ENCODE results near the gene GSPT1.

DNA sequence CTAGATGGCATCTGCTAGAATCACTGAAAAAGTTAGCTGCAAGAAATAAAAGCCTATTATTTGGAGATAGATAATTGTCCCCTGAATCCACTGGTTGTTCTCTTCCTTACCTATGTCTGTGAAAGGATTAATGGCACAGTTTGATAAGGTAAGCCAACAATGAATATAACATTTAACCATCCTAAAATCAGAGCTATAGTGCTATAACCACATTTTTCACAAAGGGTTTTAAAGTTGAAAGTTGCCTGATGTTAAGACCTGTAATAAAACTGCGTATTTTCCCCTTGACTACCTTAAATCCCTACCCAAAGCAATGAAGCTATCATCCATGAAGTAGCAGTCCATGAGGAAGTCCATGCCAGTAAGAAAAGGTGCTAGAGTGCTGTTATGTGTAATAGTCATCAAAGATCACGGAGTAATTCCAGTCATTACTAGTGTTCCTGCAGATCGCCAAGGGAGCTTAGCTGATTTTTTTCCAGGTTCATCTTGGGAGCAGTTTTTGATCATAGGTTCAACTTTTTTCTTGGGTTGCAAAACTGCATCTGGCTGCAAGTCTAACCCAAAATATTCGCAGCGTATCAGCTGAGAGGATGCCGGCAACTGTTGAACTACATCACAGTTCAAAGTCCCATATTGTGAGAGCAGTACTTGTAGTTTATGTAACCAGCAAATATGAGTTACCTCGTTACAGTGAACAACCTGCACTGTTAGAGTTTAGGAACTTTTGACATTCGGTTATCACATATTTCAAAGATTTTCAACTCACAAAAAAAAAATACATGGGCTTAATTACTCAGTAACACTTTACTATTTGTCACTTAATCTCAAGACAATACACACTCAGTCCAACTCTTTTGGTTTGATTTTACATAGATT is 46.2 kb downstream of the GSPT1 start:
- TF ChIP-seq EP300 (IDR thresholded peaks at IDR 0.05; ENCODE audit: borderline replicate concordance) (no peak), CREB1 (IDR thresholded peaks at IDR 0.05; ENCODE audit: low read depth) (no peak), TAF1 (IDR thresholded peaks at IDR 0.05; ENCODE audit: low read depth) (no peak), RAD21 (IDR thresholded peaks at IDR 0.05; ENCODE audit: low read depth) (no peak), TEAD4 (IDR thresholded peaks at IDR 0.05) (no peak), YY1 (IDR thresholded peaks at IDR 0.05; ENCODE audit: low read depth) (no peak), FOXM1 (IDR thresholded peaks at IDR 0.05; ENCODE audit: borderline replicate concordance, low read depth) (no peak), NFIC (IDR thresholded peaks at IDR 0.05) (no peak)
- TF ChIP-seq, protein P1, sequence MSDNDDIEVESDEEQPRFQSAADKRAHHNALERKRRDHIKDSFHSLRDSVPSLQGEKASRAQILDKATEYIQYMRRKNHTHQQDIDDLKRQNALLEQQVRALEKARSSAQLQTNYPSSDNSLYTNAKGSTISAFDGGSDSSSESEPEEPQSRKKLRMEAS (IDR thresholded peaks at IDR 0.05) = no peak
- TF ChIP-seq, protein P2, sequence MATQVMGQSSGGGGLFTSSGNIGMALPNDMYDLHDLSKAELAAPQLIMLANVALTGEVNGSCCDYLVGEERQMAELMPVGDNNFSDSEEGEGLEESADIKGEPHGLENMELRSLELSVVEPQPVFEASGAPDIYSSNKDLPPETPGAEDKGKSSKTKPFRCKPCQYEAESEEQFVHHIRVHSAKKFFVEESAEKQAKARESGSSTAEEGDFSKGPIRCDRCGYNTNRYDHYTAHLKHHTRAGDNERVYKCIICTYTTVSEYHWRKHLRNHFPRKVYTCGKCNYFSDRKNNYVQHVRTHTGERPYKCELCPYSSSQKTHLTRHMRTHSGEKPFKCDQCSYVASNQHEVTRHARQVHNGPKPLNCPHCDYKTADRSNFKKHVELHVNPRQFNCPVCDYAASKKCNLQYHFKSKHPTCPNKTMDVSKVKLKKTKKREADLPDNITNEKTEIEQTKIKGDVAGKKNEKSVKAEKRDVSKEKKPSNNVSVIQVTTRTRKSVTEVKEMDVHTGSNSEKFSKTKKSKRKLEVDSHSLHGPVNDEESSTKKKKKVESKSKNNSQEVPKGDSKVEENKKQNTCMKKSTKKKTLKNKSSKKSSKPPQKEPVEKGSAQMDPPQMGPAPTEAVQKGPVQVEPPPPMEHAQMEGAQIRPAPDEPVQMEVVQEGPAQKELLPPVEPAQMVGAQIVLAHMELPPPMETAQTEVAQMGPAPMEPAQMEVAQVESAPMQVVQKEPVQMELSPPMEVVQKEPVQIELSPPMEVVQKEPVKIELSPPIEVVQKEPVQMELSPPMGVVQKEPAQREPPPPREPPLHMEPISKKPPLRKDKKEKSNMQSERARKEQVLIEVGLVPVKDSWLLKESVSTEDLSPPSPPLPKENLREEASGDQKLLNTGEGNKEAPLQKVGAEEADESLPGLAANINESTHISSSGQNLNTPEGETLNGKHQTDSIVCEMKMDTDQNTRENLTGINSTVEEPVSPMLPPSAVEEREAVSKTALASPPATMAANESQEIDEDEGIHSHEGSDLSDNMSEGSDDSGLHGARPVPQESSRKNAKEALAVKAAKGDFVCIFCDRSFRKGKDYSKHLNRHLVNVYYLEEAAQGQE (IDR thresholded peaks at IDR 0.05; ENCODE audit: low read depth) = no peak

All from Ishikawa (cell line).